ENCODE data around the gene TMEM191C. TPM values are rescaled to one million over a fixed set of nuclear protein-coding genes. Genes with fewer than 3 reads are reported as not detected.
A peak's percentile ranks its signal among the peaks of the same experiment; 100 is the strongest.

Gene TMEM191C
- total and polyA plus RNA-seq, 7 donors = 0.27 to 10.2 (median 2.0) TPM

GRCh38 chr22:21448627-21449416, 18.4 kb upstream of the TMEM191C start:
- H3K36me3 ChIP-seq = peaks cover 19 to 23% (median 22%) of the 10 kb centered on the region in 4 donors
- H3K4me3 ChIP-seq = no peak overlapping the region
- no peak for TF ChIP-seq CTCF (IDR thresholded peaks at IDR 0.05)
- TF ChIP-seq EP300 (IDR thresholded peaks at IDR 0.05) = no peak
- no peak for TF ChIP-seq POLR2AphosphoS5 (IDR thresholded peaks at IDR 0.05)
- TF ChIP-seq POLR2A (IDR thresholded peaks at IDR 0.05) = no peak
- H3K9me3 ChIP-seq = no peaks in the 10 kb centered on the region
- WGBS, 2 donors = 90 to 92% methylated on average over 23 of the region's 23 CpGs
- H3K4me1 ChIP-seq = no peaks in the 10 kb centered on the region
- H3K27me3 ChIP-seq = no peaks in the 10 kb centered on the region
- intact Hi-C loops (cut with DNase I) = no loop called here
- no peak overlapping the region for H3K27ac ChIP-seq
- peak; percentile 50 for DNase-seq

GRCh38 chr22:21449531-21450319, 17.5 kb upstream of the TMEM191C start:
- Histone ChIP-seq H3K27ac (no peak overlapping the region), H3K9me3 (no peaks in the 10 kb centered on the region), H3K36me3 (peaks cover 15 to 22% (median 21%) of the 10 kb centered on the region in 4 donors), H3K4me1 (no peaks in the 10 kb centered on the region), H3K4me3 (no peak overlapping the region), H3K27me3 (no peaks in the 10 kb centered on the region)
- DNase-seq = peak; percentile 48
- TF ChIP-seq CTCF (IDR thresholded peaks at IDR 0.05) = no peak
- TF ChIP-seq POLR2AphosphoS5 (IDR thresholded peaks at IDR 0.05) = no peak
- no peak for TF ChIP-seq POLR2A (IDR thresholded peaks at IDR 0.05)
- no peak for TF ChIP-seq EP300 (IDR thresholded peaks at IDR 0.05)
- WGBS, 2 donors = 92 to 94% methylated on average over 23 of the region's 23 CpGs
- intact Hi-C loops (cut with DNase I) = no loop called here

GRCh38 chr22:21450320-21450831, 16.8 kb upstream of the TMEM191C start:
- TF ChIP-seq CTCF (IDR thresholded peaks at IDR 0.05) (no peak), POLR2AphosphoS5 (IDR thresholded peaks at IDR 0.05) (no peak)
- Histone ChIP-seq H3K36me3 (peaks cover 10 to 17% (median 15%) of the 10 kb centered on the region in 4 donors), H3K4me3 (no peak overlapping the region), H3K27me3 (no peaks in the 10 kb centered on the region), H3K27ac (no peak overlapping the region), H3K9me3 (no peaks in the 10 kb centered on the region), H3K4me1 (no peaks in the 10 kb centered on the region)
- intact Hi-C loops (cut with DNase I) = no loop called here
- WGBS, 2 donors = 87 to 88% methylated on average over 19 of the region's 19 CpGs
- peak; percentile 40 for DNase-seq

GRCh38 chr22:21450858-21451353, 16.3 kb upstream of the TMEM191C start:
- peaks cover 10 to 12% (median 11%) of the 10 kb centered on the region in 4 donors for H3K36me3 ChIP-seq
- no peak for TF ChIP-seq CTCF (IDR thresholded peaks at IDR 0.05)
- TF ChIP-seq EP300 (IDR thresholded peaks at IDR 0.05) = no peak
- TF ChIP-seq POLR2A (IDR thresholded peaks at IDR 0.05) = no peak
- TF ChIP-seq POLR2AphosphoS5 (IDR thresholded peaks at IDR 0.05) = no peak
- intact Hi-C loops (cut with DNase I) = no loop called here
- 77 to 79% methylated on average over 9 of the region's 9 CpGs for WGBS, 2 donors
- no peaks in the 10 kb centered on the region for H3K4me1 ChIP-seq
- H3K27me3 ChIP-seq = no peaks in the 10 kb centered on the region
- H3K9me3 ChIP-seq = no peaks in the 10 kb centered on the region
- DNase-seq = peak; percentile 35
- H3K27ac ChIP-seq = no peak overlapping the region
- no peak overlapping the region for H3K4me3 ChIP-seq

Data from sigmoid colon (tissue), 7 donors.